Jurkat, Clone E6-1 (cell line): ENCODE measurements around the gene ATXN7L1.

Experiments used
- DNase-seq: peaks from one replicate; pipeline ENCODE4 v3.0.0-alpha.2; 2011; ENCODE audit warnings: low read depth, low spot score
- H3K4me3 ChIP-seq: 2 replicates; pipeline ENCODE4 v1.5.1; 2011; ENCODE audit warnings: mild to moderate bottlenecking, low read length, control low read depth, moderate library complexity

ATXN7L1 gene

DNA sequence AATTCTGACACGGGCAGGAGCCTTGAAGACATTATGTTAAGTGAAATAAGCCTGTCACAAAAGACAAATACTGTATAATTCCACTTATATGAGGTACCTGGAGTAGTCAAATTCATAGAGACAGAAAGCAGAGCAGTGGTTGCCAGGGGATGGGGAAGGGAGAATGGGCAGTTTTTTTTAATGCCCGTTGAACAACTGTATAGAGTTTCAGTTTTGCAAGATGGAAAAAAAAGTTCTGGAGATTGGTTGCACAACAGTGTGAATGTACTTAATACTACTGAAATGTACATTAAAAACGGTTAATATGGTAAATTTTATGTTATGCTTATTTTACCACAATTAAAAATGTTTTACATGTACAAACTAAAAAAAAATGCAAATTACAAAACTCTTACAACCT lies 231.5 kb downstream of the ATXN7L1 start:
- H3K4me3 ChIP-seq = no peak overlapping the region
- DNase-seq = no peak

DNA sequence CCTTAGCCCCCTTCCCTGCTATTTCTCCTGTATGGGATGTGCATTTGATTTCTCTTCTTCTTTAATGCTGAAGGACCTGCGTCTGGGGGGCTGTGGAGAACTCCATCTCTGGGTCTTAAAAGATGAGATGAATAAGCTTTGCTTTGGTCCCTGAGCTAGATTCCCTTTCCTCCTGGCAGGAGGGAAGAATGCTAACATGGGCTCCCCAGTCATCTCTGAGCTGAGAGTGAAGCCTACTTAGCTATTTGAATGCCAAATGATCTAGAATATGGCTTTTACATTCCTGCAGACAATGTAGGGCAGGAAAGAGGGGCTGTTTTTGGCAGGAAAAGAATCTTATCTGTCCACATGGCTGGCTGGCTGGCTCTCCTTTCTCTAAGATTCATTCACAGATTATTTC lies 232.5 kb downstream of the ATXN7L1 start:
- DNase-seq = no peak
- H3K4me3 ChIP-seq = no peak overlapping the region

DNA sequence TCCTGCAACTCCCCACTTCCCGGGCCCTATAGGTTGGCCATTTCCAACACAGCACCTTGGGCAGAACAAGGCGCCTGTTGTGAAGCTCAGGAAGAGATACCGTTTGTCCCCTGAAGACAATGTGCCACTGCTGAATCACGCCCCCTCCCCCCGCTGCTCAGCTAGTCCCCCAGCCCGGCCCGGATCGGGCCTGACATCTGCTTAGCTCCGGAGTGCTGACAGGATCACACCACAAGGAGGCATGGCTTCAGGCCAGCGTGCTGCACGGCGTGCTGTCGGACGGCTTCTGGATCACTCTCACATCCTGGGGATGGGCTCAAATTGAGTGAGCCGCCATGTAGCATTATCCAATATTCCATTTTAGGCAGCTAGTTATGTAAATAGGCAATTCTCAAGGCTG lies 233.0 kb downstream of the ATXN7L1 start:
- DNase-seq = no peak
- H3K4me3 ChIP-seq = no peak overlapping the region

DNA sequence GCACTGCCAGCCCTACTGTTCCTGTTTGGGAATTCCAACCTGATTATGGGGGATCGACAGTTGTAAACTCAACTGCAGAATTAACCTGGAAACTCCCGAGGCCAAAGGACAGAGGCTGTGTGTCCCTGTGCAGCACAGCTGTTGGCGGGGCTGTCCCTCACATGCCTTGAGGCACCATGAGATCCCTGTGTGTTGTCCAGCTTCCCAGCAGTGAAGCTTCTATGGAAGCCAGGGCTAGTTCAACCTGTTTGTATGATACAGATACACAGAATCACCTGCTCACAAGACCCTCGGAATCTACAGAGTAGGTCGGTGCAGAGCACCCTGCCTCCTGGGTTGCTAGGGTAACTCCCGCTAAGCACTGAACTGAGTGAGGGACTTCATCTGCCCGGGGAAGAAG lies 234.1 kb downstream of the ATXN7L1 start:
- DNase-seq = no peak
- H3K4me3 ChIP-seq = no peak overlapping the region

DNA sequence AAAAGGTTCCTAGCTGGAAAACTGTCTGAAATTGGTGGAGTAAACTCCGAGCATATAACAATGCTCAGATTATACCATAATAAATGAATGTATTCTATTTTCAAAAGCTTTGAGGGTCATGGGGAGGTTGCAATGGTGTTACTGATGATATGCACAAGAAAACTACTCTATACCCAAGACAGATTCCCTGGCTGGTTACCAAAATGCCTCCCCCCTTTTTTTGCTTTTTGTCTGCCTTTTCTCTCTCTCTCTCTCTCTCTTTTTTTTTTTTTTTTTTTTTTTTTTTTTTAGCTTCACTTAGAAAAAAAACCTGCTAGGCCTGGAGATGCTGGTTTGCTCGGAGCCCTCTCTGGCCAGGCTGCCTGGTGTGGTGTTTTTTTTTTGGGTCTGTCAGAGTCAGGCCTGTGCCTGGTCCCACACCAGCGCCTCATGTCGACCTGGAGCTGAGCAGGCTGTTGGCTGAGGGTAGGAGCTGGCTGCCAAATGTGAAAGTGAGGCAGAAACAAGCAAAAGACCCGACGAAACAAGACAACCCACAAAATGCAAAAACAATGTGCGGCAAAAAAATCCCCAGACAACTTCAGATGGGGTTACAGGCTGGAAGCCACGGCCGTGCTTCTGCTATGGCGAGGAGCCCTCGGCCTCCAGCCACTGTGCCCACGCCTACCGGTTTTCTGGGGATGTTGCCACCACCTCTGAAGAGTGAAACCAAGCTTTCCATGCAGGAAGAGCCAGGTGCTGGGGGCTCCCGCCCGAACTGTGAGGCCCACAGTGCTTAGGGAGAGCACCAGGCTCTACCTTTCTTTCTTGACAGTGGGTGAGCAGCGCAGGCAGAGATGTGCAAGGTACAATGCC lies 235.2 kb downstream of the ATXN7L1 start:
- DNase-seq = no peak
- no peak overlapping the region for H3K4me3 ChIP-seq

DNA sequence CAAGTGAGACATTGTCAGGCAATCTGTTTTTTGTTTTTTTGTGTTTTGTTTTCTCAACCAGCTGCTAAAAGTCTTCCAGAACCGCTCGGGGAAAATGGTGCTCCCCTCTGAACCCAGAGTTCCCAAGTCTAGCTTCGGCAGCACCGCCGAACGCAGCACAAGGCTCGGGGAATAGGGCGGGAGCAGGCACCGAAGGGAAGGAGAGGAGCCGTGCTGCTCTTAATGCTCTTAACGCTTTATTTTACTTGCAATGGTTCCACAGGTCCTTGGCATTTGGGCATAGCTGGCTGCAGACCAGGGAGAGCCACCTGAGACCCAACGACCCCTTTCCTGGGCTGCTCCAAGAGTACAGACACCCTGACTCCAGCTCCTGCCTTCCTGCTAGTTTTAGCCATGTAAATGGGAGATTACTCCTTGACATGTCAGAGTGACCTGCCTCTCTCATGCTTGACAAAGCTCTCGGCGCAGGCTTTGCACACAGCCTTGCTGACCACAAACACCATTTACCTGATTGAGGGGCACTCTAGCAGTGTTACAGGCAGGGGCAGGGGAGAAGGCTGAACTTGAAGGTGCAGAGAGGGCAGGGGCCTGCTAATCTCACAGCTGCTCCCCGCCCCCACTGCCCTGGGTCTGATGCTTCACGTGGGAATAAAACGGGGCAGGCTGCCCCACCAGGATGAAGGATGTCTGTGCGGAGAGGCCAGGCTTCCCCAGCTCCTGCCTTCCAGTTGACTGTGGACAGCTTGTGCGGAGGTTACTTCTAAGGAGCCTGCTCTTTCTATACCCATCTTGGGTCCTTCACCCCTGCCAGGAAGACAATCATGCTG lies 236.5 kb downstream of the ATXN7L1 start:
- DNase-seq = no peak
- no peak overlapping the region for H3K4me3 ChIP-seq

DNA sequence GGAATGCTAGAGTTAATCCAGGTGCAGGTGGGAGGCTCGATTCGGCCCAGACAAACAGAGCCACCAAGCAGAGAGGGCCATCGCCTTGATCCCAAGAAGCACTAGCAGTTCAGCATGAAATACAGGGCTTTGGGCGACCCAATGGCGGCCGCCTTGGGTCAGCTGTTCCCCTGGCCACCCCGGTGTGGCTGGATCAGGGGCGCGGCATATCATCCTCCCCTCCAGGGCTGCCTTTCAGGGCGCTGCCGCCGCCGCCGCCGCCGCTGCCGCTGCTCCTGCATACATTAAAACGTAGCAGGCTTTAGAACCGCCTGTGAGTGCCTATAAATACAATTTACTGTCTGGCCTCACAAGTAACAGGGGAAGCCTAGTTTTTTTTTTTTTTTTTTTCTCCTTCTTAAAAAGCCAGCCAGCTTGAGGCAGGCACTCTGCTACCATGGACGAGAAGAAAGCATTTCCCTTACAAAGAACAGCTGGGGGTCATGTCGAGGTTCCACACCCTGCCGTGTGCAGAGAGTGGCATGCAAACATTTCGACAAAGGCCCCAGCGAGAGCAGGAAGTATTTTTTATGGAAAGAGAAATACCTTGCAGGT lies 237.4 kb downstream of the ATXN7L1 start:
- no peak overlapping the region for H3K4me3 ChIP-seq
- DNase-seq = no peak

DNA sequence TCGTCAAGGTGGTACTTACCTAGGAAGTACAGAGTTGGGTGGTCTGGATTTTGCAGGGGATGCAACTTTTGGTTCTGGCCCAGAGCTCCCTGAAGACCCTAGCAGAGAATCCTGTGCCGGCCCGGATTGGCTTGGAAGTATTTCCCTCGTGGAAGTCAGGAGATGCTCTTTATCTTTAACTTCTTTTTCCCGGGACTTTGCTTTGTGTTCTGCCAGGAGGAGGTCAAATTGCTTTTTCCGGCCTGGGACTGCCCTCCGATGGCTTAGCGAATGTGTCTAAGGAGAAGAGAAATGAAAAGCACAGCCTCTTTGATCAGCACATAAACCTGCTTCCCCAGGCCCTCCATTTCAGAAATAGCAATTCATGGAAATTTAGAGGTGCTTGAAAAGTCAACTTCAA lies 238.1 kb downstream of the ATXN7L1 start:
- no peak for DNase-seq
- no peak overlapping the region for H3K4me3 ChIP-seq

DNA sequence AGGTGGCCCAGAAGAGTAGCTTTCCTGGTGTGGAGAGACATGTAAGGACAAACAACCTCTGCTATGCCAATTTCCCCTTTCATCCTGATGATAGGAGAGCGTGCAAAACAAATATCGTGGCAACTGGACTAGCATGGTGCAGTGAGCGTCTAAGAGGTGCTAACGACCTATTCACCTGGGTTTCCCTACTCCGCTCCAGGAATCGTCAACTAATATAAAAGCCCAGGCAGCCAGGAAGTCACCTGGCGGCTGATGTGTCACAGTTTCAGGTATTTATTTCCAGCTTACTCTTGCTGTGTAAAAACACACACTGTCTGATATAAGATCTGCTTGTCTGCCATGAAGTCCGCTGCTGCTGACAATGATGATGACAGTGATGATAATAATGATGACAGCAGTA lies 238.6 kb downstream of the ATXN7L1 start:
- no peak overlapping the region for H3K4me3 ChIP-seq
- no peak for DNase-seq

DNA sequence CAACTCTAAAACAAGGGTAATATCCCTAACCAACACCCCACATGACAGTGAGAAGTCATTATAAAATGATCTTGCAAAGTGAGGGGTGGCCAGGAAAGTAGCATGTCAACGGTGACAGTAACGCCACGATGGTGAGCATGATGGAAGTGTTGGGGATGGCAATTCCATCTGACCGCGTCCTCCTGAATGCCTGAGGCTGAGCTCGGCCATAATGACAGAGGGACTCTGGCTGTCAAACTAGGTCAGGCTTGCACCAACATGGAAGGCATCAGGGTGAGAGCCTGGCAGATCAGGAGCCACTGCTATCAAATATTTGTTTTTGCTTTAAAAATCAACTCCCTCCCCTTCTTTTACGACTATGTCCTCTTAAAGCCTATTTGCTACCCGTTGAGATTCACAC lies 239.4 kb downstream of the ATXN7L1 start:
- no peak overlapping the region for H3K4me3 ChIP-seq
- no peak for DNase-seq

DNA sequence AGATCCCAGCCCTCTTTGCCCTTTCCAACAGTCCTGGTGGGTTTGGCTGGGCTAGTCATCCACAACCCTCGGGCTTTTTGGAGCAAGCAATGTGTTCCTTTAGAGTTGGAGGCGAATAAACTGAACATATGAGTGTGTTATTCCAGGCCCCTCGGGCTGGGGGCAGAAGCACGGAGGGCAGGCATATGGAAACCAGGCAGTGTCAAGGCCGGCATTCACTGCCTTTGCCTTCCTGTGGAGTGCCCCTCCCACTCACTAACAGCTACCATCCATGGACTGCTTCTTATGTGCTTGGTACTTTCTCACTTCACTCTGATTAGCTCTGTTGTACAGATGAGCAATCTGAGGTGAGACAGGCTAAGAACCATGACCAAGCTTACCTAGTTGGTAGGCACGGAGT lies 241.2 kb downstream of the ATXN7L1 start:
- no peak for DNase-seq
- H3K4me3 ChIP-seq = no peak overlapping the region

DNA sequence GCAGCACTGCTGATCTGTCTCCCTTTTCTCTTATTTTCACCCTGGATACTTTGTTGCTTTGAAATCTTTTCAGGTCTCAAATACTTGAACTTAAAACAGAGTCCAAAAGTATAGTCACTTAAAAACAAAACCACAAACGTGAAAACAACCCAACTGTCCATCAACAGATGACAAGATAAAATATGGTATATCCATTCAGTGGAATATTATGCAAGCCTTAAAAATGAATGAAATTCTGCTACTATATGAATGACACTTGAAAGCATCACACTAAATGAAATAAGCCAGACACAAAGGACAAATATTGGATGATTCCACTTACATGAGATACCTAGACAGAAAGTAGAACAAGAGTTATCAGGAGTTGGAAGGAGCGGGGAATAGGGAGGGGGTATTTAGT lies 250.4 kb downstream of the ATXN7L1 start:
- no peak for DNase-seq

DNA sequence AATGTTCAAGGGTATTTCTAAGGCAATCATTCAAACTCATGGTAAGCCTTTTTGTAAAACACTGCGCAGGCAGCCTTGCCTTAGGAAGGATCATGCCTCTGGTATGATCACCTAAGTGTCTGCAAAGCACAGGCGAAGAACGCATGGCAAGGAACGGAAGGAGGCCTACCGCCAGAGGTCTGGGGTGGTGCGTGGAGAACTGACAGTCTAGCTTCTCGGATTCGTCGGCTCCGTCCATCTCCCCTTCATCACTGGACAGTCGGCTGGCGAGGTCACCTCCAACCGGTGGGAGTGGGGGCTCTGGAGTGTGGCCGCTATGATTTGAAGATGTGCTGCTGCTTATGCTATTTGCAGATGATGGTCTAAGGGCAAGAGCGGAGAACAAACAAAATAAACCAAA lies 252.5 kb downstream of the ATXN7L1 start:
- no peak overlapping the region for H3K4me3 ChIP-seq
- DNase-seq = no peak

More for the DNA sequence above, 250.4 kb downstream of the ATXN7L1 start:
- H3K4me3 ChIP-seq = no peak overlapping the region

DNA sequence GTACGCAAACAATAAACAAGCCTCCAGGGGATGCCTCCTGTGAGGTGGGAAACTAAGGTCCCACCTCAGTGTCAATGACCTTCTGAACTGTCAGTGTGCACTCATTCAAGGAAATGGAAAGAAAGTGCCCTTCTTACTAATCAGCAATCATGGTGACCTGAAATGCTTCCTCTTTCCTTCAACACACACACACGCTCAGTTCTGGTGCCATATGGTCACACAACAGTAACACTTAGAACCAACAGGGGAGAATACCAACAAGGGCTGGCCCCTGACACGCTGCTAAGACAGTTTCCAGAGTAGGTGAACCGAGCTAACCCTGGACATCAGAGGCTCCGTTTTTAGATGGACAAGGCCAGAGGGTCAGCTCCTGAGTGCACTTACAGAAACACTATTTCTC lies 253.0 kb downstream of the ATXN7L1 start:
- DNase-seq = no peak
- H3K4me3 ChIP-seq = no peak overlapping the region

DNA sequence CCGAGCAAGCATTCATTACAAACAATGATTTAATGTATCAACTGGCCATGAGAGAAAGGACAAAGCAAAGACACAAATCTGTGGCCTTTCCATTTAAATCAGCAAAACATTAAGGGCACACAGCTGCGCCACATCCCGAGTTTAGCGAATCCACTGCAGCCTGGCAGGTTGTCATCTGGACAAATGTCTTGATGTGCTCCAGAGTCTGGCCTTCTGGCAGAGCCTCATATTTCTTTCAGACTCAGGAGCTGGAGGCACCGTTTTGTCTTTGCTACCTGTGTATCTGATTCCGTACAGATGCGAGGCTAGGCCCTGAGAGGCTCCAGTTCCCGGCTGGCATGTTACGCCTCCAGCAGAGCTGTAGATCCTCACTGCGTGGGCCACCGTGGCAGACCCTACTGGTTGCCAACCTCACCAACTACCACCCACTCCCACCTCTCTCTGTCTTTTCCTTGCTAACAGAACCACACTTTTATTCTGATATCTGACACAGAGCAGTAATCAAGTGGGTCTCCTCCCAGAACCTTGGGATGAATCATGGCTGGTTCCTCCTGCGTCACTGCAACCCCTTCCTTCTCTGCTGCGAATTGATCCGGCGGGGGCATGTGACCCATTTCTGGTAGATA lies 254.2 kb downstream of the ATXN7L1 start:
- H3K4me3 ChIP-seq = no peak overlapping the region
- DNase-seq = no peak

DNA sequence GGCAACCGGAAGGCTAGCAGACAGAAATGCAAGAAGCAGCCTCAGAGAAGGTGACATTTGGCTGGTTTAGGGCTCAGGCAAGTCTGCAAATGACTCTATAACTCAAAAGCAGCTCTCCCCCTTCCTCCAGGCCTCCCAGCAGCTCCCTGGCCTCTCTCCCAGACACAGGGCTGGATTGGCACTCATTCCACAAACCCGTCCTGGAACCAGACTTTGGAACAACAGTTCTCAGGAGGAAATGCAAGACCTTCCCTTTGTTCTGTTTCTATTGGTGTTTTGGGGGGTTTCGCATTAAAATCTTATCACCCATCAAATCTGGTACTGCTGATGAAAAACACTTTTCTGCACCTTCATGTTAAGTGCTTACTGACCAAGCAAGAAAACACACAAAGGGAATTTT lies 254.8 kb downstream of the ATXN7L1 start:
- DNase-seq = no peak
- H3K4me3 ChIP-seq = no peak overlapping the region

DNA sequence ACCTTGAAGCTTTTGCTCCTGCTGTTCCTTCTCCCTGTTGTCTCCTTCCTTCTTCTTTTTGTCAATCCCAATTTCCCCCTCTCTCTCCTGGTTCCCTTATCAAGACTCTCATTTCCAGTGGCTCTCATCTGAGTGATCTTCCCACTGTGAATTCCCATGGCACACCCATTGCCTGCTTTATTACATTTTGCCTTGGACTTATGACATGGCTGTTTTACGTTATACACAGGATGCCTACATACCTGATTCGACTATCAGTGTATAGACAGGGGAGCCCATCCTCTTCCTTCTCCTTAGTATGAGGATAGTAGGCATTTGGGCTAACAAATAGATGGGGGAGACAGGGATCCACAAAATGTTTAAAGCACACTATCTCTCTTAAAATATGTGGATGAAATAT lies 255.2 kb downstream of the ATXN7L1 start:
- no peak for DNase-seq
- H3K4me3 ChIP-seq = no peak overlapping the region

DNA sequence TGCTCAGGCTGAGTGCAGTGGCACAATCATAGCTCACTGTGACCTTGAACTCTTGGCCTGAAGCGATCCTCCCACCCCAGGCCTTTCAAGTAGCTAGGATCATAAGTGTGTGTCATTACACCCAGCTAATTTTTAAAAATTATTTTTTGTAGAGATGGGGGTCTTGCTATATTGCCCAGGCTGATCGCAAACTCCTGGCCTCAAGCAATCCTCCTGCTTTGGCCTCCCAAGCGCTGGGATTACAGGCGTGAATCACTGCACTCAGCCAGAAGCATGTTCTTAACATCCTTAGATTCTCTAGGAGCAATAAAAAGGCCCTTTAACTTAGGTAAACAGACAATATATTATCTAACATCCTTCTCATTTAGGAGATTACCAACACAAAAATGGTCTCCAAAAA lies 256.8 kb downstream of the ATXN7L1 start:
- no peak overlapping the region for H3K4me3 ChIP-seq
- no peak for DNase-seq

DNA sequence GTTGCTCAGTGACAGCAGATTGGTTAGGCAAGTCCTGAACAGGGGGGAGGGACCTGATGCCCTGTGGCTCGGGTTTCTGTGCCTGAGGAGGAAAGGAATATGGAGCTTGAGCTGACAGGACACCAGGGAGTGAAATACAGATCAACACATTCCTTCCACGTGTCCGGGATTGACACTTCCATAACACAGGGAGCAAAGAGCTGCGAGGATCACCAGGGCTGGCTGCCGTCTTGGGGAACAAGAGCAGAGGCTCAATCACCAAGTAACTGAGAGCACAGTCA lies 258.4 kb downstream of the ATXN7L1 start:
- DNase-seq = no peak
- no peak overlapping the region for H3K4me3 ChIP-seq
